ENCODE data around the gene SAMD4B. TPM values are rescaled to one million over a fixed set of nuclear protein-coding genes. Genes with fewer than 3 reads are reported as not detected.

The SAMD4B gene
- total and polyA plus RNA-seq, 9 of the 15 experiments (the other 6 are each of a cell fraction or from before 2014, with no cell fraction given): 3.4 to 90.5 (median 38.0) TPM

DNA sequence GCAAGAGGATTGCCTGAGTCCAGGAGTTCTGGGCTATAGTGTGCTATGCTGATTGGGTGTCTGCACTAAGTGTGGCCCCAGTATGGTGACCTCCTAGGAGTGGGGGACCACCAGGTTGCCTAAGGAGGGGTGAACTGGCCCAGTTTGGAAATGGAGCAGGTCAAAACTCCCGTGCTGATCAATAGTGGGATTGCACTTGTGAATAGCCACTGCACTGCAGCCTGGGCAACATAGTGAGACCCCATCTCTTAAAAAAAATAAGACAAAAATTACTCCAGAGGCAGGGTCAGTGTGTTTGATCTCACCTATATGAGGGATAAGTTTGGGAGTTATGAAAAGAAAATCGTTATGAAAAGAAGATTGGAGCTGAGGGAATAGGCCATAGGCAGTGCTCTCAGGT is 27.0 kb downstream of the SAMD4B start:
- 61% methylated on average over 2 of the region's 2 CpGs for WGBS (ENCODE audit: insufficient coverage, low coverage, missing lambda C conversion rate)
- intact Hi-C loops (cut with micrococcal nuclease) (no loop called here), in situ Hi-C loops (cut with MboI) (no loop called here)
- no peak for ATAC-seq
- Histone ChIP-seq H3K9me1 (ENCODE audit: control insufficient read depth, insufficient read depth, low read length) (peaks cover 3% of the 10 kb centered on the region), H3K4me1 (replicated peaks in 1 of 2; ENCODE audit: control insufficient read depth in 2 of 2, insufficient read depth in 2 of 2, low read length in 2 of 2) (no peaks in the 10 kb centered on the region), H3K9me3 (replicated peaks; ENCODE audit: control insufficient read depth, insufficient read depth, low read depth, low read length) (no peaks in the 10 kb centered on the region), H3K4me2 (ENCODE audit: insufficient read depth, low read length) (no peak overlapping the region), H3K27ac (ENCODE audit: extremely low read depth, low read depth, low read length) (no peak overlapping the region), H3K79me2 (ENCODE audit: control insufficient read depth, insufficient read depth, low read length) (no peaks in the 10 kb centered on the region; the same call in 2 of the 3 replicates), H3K4me3 (no peak overlapping the region), H3K9ac (ENCODE audit: insufficient read depth in 1 of 2, low read depth in 2 of 2, low read length in 2 of 2) (no peak overlapping the region), H4K20me1 (replicated peaks; ENCODE audit: control insufficient read depth, insufficient read depth, low read length) (no peaks in the 10 kb centered on the region), H3K36me3 (ENCODE audit: control insufficient read depth, insufficient read depth, low read length) (peaks cover 86% of the 10 kb centered on the region), H2AFZ (ENCODE audit: low read depth, low read length) (no peak overlapping the region), H3K27me3 (ENCODE audit: control insufficient read depth in 2 of 2, insufficient read depth in 2 of 2, low read length in 2 of 2) (no peaks in the 10 kb centered on the region)
- no TSS peak for BruUV-seq (replicated peaks)
- ChIA-PET POLR2A (interaction anchor here (0.6 to 1.2 kb wide), 4 partner anchors 22 to 220 kb away, joined by 3 to 6 read pairs (median 4); partner anchors contain the start of genes MED29 and PAF1), CTCF (ENCODE audit: low intra/inter-chr PET ratio) (no interaction called here)
- TF ChIP-seq ZNF77 (CRISPR knock-in tag; IDR thresholded peaks at IDR 0.05): no peak
- no peak for TF ChIP-seq OTX1 (CRISPR knock-in tag; IDR thresholded peaks at IDR 0.05)
- no peak for TF ChIP-seq YY1 (IDR thresholded peaks at IDR 0.05; ENCODE audit: borderline replicate concordance in 1 of 3, control insufficient read depth in 1 of 3, extremely low read depth in 1 of 3, insufficient read depth in 3 of 3, insufficient read length in 1 of 3, insufficient replicate concordance in 2 of 3, low read depth in 1 of 3, low read length in 2 of 3)
- TF ChIP-seq SNIP1 (IDR thresholded peaks at IDR 0.05; ENCODE audit: low read depth): no peak
- TF ChIP-seq NR2C1 (IDR thresholded peaks at IDR 0.05): no peak
- TF ChIP-seq NR2C1 (tag; IDR thresholded peaks at IDR 0.05): no peak
- TF ChIP-seq TBL1XR1 (IDR thresholded peaks at IDR 0.05; ENCODE audit: low read length in 2 of 2): no peak
- TF ChIP-seq RBM25 (IDR thresholded peaks at IDR 0.05; ENCODE audit: low read depth, low read length, severe bottlenecking): peak; percentile 24
- no peak for TF ChIP-seq LARP7 (IDR thresholded peaks at IDR 0.05)
- TF ChIP-seq, protein P1, sequence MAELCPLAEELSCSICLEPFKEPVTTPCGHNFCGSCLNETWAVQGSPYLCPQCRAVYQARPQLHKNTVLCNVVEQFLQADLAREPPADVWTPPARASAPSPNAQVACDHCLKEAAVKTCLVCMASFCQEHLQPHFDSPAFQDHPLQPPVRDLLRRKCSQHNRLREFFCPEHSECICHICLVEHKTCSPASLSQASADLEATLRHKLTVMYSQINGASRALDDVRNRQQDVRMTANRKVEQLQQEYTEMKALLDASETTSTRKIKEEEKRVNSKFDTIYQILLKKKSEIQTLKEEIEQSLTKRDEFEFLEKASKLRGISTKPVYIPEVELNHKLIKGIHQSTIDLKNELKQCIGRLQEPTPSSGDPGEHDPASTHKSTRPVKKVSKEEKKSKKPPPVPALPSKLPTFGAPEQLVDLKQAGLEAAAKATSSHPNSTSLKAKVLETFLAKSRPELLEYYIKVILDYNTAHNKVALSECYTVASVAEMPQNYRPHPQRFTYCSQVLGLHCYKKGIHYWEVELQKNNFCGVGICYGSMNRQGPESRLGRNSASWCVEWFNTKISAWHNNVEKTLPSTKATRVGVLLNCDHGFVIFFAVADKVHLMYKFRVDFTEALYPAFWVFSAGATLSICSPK (IDR thresholded peaks at IDR 0.05; ENCODE audit: borderline replicate concordance): no peak
- peak; percentile 76 for TF ChIP-seq ZNF121 (CRISPR knock-in tag; conservative IDR thresholded peaks at IDR 0.05)
- FAIRE-seq: no peak
- no peak for DNase-seq (ENCODE audit: extremely low read depth in 1 of 4, low spot score in 3 of 4)

Measured in K562 (cell line).